Limb (tissue), 2 donors: ENCODE measurements around the gene METTL17.
"Not testable (repeated sequence)": the region's sequence is repeated elsewhere in the genome, so short reads cannot be mapped to it uniquely, and the experiment has no call there.

Experiments used
- DNase-seq, 2 donors: peaks; one replicate each; pipeline ENCODE4 v3.0.0-alpha.2; 2016; ENCODE audit errors: extremely low spot score in 2 of 2

METTL17 gene

GRCh38 chr14:20989787-20990600 lies at the start of gene METTL17:
TSS of gene METTL17 (plus strand) at chr14:20989980. CDS start at chr14:20990003, 23 bp downstream.
- peak; percentile 91 to 97 for DNase-seq

GRCh38 chr14:20945146-20945545 lies 44.6 kb upstream of the METTL17 start:
- not testable (repeated sequence) for DNase-seq

- DNase-seq, result not testable (repeated sequence)
These were observed 43.1 kb upstream of the METTL17 start for GRCh38 chr14:20946707-20947106.

GRCh38 chr14:20954736-20955537 lies 34.8 kb upstream of the METTL17 start, which contains the start of gene RNASE2:
TSS of gene RNASE2 (plus strand) at chr14:20955487. CDS start at chr14:20955772, 285 bp downstream.
- DNase-seq, result not testable (repeated sequence)

- DNase-seq, result not testable (repeated sequence)
These were observed 34.3 kb upstream of the METTL17 start for GRCh38 chr14:20955538-20955873.

- DNase-seq, result no peak
These were observed 33.3 kb upstream of the METTL17 start for GRCh38 chr14:20956376-20956976.

- DNase-seq, result not testable (repeated sequence)
These were observed 30.8 kb upstream of the METTL17 start for GRCh38 chr14:20958946-20959345.

GRCh38 chr14:20969336-20969735 lies 20.4 kb upstream of the METTL17 start:
- no peak for DNase-seq

GRCh38 chr14:20970647-20970982 lies 19.2 kb upstream of the METTL17 start:
- DNase-seq, result no peak

- peak; percentile 89 to 90 for DNase-seq
These were observed 18.6 kb upstream of the METTL17 start for GRCh38 chr14:20970983-20971704.

GRCh38 chr14:20971705-20972021 lies 18.1 kb upstream of the METTL17 start:
- no peak for DNase-seq

- DNase-seq, result no peak
These were observed 16.3 kb upstream of the METTL17 start for GRCh38 chr14:20973501-20973900.

GRCh38 chr14:20976291-20976690 lies 13.5 kb upstream of the METTL17 start:
- no peak for DNase-seq

- DNase-seq, result no peak
These were observed 11.1 kb upstream of the METTL17 start for GRCh38 chr14:20978687-20979086.

- DNase-seq, result no peak
These were observed 8.9 kb upstream of the METTL17 start for GRCh38 chr14:20980906-20981305.

GRCh38 chr14:20982646-20983369 lies 7.0 kb upstream of the METTL17 start:
- DNase-seq, result no peak

GRCh38 chr14:20985650-20986049 lies 4.1 kb upstream of the METTL17 start:
- not testable (repeated sequence) for DNase-seq

- no peak for DNase-seq
These were observed 3.0 kb upstream of the METTL17 start for GRCh38 chr14:20986811-20987210.

- DNase-seq, result no peak
These were observed 886 bp upstream of the METTL17 start for GRCh38 chr14:20988717-20989470.

- DNase-seq, result no peak
These were observed 351 bp upstream of the METTL17 start for GRCh38 chr14:20989471-20989786.
